ENCODE data around the gene SLC9A5.

GRCh38 chr16:67211674-67212073, 37.1 kb upstream of the SLC9A5 start:
- TF ChIP-seq REST (IDR thresholded peaks at IDR 0.05; ENCODE audit: low read depth) (no peak), TAF1 (IDR thresholded peaks at IDR 0.05; ENCODE audit: low read depth) (no peak), FOXM1 (IDR thresholded peaks at IDR 0.05; ENCODE audit: borderline replicate concordance, low read depth) (no peak), TEAD4 (IDR thresholded peaks at IDR 0.05) (no peak), EP300 (IDR thresholded peaks at IDR 0.05; ENCODE audit: borderline replicate concordance) (no peak), NFIC (IDR thresholded peaks at IDR 0.05) (no peak), YY1 (IDR thresholded peaks at IDR 0.05; ENCODE audit: low read depth) (no peak), CEBPB (IDR thresholded peaks at IDR 0.05) (no peak)
